ENCODE measurements around the gene NAPA. TPM values are rescaled to one million over a fixed set of nuclear protein-coding genes. Genes with fewer than 3 reads are reported as not detected.

NAPA gene
- total RNA-seq = 26.8 TPM

DNA sequence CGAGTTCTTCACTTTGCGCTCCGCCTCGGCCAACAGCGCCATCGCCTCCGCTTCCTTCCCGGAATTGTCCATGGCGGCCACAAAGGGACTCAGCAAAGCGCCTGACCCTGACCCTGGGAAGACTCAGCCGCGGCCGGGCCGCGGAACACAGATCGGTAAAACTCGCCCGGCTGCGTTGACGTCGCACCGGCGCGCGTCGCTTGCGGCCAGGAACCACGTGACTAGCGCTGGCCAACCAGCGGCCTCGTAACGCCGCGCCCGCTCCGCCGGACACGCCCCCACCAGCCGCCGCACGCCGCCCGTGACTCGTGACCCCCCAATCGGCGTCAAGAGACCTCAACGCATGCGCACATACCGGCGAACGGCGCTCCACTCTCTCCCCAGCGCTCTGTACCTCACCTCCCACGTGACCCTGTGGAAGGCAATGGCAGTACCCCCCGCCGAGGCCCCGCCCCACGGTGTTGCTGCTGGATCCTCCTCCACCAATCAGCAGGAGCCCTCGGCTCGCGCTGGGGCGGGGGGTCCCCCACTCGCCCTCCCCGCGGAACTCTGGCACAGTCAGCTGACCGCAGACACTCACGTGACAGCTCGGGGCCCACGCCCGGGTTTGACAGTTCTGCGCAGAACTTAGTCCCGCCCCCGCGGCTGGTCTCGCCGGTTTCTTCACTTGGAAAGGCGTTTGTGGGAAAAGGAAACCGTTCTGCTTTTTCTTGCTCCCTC is at the start of gene NAPA:
Gene NAPA, minus strand, starts transcription at position 195 of the 720 bp plus-strand sequence. Its CDS starts 123 bp downstream, at position 72.
- DNase-seq = peak; percentile 100

DNA sequence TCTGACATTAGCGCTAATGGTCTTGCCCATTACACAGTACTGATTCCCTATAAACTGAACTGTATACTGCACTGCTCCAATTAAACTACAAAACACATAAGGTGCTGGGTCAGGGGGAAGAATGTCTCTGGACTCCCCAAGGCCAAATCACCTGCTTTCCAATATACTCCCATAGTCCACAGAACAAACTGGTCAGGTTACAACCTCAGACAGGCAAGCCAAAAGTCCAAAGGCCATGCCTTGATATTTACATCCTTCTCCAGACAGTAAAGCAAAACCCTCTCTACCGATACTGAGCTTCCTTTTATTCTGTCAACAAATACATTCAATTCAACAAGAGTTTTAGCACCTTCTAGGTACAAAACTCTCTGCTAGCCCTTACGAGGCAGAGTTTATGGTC is 49.2 kb upstream of the NAPA start:
- DNase-seq = no peak

DNA sequence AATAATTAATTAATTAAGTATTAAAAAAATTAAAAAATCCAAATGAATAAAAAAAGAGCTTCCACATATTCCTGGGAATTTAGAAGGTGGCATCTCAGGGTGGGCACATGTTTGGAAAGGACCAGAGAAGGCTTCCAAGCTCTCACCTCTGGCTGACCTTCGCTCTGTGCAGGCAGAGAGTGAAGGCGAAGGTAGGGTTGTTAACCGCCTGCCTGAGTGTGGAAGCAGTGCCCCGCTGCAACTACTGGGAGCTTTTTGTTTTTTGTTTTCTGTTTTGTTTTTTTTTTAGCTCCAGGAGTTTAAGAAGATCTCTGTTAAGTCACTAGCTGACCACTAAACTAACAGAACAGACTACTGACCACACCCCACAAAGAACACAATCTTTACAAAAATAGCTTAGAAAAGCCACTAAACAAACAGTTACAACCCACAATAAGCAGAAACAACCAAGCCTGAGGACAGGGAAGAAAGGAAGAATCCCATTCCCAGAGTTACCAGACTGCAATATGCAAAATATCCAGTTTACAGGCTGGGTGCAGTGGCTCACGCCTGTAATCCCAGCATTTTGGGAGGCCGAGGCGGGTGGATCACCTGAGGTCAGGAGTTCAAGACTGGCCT is 46.7 kb upstream of the NAPA start:
- no peak for DNase-seq

DNA sequence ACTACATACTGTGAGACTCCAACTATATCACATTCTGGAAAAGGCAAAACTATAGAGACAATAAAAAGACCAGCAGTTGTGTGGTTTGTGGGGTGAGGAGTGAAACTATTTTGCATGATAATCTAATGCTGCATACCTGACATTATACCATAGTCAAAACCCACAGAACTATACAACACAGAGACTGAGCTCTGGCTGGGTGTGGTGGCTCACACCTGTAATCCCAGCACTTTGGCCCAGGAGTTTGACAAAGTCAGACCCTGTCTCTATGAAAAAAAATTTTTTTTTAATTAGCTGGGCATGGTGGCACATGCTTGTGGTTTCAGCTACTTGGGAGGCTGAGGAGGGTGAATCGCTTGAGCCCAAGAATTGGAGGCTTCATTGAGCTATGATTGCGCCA is 46.1 kb upstream of the NAPA start:
- DNase-seq = no peak

DNA sequence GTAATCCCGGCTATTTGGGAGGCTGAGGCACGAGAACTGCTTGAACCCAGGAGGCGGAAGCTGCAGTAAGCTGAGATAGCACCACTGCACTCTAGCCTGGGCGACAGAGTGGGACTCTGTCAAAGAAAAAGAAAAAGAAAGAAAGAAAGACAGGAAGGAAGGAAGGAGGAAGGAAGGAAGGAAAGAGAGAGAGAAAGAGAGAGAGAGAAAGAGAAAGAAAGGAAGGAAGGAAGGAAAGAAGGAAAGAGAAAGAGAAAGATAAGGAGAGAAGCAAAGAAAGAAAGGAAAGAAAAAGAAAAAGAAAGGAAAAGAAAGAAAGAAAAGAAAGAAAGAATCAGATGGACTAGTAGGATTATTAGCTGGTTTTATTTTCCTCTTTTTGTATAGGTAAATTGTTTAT is 35.3 kb upstream of the NAPA start:
- DNase-seq = no peak

DNA sequence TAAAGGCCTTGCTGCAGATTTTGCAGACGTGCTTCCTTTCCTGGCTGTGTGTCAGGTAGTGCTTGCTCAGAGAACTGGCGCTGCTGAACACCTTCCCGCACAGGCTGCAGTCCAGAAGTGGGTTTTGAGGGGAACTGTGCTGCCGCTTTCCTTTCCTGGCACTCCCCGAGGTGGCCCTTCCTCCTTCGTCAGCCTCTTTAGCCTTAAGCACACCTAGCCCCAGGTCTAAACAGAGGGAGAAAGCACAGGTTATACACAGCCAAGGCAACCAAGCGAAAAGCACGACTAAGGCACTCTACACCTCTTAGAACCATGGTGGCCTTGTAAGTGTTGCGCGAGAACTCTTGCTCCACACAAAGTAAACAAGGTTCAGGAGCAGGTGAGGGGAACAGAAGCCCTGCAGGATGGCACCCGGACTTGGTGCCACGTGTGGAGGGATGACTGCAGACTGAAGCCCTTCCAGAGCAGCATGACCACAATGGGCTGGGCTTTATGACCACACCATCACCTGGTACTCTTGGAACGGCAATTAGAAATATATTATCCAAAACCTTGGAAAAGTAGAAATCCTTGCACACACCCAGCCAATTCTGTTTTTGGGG is 34.5 kb upstream of the NAPA start:
- no peak for DNase-seq

DNA sequence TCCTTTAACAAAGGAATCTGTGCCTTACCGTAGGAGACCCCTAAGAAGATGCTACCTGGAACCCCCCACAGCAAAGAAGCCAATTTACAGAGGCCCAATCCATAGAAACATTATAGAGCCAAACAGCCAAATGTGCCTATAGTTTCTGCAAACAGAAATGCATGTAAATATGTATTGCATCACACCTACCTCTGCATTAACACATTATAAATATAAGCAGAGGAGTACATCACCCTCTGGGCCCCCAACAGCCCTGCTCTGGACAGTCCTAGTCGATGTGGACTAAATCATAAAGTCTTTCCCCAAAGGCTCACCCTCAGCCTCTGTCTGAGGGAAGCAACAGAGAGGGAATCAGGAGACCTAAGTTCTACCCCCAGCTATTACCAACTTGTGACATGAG is 32.3 kb upstream of the NAPA start:
- no peak for DNase-seq

DNA sequence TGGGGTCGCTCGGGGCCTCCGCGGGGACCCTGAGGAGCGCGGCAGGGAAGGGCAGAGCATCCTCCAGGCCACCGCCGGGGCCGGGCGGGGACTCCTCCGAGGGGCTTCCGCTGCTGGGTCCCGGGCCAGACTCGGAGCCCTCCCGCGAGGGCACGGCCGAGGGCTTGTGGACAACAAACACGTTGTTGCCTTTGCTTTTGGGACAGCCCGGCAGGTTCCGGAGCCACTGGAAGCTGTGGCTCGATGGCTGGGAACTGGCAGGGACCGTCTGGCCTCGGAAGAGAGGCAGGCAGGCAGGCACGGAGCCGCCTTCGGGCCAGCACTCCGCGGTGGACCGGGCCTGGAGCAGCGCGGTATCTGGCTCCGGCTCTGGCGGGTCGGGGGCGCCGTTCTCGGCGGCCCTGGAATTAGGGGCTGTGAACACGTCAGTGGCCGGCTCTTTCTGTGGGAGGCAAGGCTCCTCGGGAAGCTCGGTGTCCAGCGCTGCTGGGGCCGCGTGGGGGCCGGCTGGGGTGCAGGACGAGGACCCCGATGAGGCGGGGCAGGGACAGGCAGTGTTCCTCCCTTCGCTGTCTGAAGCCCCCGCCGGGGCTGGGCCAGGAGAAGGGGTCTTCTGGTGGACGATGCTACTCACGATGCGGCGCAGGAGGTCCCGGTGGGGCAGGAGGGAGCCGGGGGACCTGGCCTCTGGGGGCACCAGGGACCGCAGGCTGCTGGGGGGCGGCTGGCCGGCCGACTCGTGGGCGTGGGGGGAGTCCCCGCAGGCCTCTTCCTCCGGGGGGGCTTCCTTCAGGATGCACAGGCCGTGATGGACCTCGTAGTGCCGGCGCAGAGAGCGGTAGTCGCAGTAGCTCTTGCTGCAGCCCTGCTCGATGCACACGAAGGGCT is 30.4 kb upstream of the NAPA start:
- DNase-seq = no peak

DNA sequence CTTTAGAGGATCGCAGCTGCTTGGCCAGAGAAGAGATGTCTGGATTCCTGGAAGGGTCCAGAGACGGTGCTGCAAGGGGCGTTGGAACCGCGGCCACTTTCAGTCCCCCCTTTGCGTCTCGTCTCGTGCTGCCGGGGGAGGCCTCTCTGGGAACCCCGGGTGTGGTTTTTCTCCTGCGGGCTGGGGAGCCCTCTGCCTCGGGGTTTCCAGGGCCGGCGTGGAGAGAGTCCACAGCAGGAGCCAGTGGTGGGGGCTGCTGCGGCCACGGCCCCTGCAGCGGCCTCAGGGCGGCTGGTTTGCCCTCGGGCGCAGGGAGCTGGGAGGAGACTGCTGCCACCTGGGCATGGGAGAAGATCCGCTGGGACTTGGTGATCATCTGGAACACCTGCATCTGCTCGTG is 29.6 kb upstream of the NAPA start:
- DNase-seq = no peak

DNA sequence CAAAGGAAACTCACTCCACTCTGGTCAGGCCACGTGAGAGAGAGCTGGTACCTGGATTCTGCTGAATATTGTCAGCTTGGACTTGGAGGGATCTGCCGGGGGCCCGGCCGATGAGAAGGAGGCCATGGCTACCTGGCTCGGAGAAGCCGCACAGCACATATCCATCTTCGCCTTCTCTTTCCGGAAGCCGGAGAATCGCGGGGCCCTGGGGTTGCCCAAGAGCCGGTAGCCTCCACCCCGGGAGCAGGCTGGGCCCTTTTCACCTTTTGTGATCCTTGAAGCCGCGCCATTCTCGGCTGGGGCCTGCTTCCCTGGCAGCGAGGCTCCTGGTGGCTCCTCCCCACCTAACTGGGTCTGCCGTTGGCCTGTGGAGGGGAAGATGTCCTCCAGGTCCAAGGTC is 29.2 kb upstream of the NAPA start:
- DNase-seq = no peak

DNA sequence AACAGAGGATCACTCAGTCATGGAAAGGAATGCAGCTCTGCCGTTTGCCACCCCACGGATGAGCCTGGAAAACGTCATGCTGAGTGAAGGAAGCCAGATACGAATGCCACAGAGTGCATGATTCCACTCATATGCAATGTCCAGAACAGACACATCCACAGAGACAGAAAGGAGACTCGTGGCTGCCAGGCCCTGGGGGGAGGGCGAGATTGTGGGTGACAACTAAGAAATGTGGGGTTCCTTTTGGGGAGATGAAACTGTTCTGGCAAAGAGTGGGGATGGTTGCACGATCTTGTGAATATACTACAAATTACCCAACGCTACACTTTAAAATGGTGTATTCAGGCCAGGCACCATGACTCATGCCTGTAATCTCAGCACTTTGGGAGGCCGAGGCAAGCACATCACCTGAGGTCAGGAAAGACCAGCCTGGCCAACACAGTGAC is 27.2 kb upstream of the NAPA start:
- no peak for DNase-seq

DNA sequence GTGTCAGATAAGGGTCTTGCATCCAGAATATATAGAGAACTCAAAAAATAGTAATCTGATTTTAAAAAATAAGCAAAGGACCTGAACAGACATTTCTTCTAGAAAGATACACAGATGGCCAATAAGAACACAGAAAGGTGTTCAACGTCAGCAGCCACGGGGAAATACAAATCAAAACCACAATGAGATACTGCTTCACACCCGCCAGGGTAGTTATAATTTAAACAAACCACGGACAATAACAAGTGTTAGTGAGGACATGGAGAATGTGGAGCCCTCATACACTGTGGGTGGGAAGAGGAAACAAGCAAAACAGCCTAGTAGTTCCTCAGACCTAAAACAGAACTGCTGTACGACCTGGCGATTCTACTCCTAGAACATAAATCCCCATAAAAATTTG is 26.7 kb upstream of the NAPA start:
- no peak for DNase-seq

DNA sequence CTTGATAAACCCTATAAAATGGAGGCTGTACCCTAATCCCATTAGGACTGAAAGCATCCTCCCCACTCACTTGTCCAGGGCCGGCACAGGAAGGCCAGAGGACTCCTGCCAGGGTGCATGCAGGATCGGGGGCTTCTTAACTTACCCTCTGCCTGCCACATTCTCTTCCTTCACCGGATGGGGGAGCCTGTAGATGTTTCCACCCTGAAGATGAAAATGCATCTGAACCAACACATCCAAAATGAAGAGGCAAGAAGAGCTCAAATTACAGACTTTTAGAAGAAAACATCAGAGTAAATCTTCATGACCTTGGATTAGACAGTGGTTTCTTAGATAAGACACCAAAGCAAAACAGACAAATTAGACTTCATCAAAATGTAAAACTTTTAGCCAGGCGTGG is 25.9 kb upstream of the NAPA start:
- no peak for DNase-seq

DNA sequence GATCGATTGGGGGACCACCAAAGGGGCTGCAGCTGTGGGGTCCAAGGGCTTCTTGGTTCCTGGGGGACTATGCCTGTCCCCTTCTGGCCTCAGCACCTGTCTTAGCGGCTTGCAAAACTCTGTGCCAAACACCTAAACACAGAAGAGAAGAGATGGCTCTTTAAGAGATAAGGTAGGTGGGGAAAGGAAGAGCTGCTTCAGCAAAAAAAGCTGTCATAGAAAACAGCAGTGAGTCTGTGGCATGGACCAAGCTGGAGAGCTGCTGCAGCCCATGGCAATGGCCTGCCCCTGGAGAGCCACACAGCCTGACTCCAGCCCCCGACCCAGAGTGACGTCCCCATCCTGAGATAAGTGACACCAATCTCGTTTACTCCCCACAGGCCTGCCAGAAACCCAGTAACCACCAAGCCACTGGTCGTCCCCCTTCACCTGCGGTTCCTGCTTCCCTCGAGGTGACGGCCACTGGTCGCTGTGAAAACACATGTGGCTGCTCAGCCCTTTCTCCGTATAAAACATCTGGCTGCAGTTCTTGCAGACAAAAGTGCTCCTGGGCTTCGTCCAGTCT is 25.0 kb upstream of the NAPA start:
- no peak for DNase-seq

DNA sequence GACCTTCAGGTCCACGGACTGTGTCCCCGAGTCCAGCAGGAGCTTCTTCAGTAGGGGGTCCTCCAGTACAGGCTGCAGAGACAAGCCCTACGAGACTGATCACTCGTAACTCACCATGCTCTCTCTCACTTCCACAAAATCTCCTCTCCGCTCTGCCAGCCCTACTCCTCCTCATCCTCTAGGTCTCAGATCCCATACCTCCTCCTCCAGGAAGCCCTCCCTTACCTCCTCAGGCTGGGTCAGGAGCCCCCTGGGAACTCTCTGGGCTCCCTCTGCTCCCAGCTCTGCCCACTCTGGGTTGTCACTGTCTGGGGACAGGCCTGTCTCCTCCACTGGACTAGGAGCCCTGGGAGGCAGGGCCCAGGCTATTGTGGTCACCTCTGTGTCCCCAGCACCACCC is 23.9 kb upstream of the NAPA start:
- no peak for DNase-seq

DNA sequence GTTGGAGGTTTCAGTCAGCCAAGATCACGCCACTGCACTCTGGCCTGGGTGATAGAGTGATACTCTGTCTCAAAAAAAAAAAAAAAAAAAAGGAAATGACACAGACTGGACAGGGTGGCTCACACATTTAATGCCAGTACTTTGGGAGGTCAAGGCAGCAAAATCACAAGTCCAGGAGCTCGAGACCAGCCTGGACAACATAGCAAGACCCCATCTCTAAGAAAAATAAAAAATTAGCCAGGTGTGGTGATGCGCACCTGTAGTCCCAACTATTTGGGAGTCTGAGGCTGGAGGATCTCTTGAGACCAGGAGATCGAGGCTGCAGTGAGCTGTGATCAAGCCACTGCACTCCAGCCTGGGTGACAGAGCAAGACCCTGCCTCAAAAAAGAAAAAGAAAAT is 22.6 kb upstream of the NAPA start:
- no peak for DNase-seq

DNA sequence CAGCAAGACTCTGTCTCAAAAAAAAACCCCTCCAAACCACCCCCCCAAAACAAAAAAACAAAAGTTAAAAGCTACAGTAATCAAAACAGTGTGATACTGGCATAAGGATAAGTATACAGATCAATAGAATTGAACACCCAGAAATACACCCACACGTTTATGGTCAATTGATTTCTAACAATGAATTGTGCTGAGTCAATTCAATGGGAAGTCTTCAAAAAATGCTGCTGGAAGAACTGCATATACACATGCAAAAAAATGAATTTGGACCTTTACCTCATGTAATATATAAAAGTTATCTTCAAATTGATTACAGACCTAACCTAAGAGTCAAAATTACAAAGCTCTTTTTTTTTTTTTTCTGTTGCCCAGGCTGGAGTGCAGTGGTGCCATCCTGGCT is 19.8 kb upstream of the NAPA start:
- DNase-seq = no peak

DNA sequence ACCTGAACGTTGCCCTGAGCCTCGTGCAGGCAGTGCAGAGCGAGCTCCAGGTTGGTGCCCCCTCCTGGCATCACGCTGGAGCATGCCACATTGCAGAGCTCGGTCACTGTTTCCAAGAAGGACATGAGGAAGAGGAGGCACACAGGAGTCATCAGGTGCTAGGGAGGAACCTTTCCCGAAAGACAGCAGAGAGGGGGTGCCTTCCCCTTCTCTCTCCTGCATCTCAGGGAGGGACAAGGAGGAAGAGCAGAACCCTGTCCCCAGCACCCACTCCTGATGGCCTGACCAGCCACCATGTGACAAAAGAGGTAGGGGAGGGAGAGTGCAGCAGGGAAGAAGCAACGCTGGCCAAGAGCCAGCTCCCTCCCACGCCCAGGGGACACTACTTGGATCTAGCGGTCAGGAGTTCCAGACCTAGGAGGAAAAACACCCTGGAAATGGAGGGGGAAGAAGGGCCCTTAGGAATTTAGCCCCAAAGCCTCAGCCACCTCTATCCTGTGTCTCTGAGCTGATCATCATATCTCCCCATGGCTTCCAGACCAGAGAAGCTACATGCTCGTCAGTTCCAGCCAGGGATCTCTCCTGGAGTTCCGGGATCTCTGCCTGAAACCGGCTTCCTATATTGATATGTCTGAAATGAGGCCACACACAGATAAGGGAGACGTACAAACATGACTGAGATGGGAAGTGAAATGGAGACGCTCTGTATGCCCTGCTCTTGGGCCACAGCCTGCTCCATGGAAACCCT is 17.0 kb upstream of the NAPA start:
- no peak for DNase-seq

DNA sequence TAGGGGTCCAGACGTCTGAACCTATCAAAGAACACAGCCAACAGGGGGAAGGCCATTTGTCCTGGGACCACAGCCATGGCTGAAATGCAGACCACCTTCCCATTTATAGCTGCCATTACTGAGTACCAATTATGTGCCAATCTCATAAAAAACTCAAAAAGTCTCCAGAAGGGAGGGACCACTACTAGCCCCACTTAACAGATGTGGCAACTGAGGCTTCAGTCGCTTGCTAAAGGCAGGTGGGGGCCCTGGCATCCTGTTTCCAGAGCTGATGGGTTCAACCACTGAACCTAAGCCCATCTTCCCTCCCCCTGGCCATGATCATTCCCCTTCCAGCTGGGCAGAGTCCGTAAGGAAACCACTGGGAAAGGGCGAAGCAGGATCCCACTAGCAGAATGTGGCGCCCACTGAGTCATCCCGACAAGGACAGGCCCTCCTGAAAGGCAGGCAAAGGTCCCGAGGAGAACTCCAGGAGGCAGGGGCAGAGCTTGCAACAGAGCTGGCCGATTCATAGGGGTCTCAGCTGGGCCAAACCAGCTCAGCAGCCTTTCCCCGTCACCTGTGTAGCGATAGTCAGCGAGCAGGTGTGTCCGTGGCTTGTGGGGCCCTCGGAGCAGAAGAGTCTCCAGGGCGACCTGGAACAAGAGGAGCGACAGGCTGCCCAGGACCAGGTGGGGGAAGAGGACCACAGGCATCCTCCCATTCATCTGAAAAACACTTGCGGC is 14.3 kb upstream of the NAPA start:
- DNase-seq = no peak

DNA sequence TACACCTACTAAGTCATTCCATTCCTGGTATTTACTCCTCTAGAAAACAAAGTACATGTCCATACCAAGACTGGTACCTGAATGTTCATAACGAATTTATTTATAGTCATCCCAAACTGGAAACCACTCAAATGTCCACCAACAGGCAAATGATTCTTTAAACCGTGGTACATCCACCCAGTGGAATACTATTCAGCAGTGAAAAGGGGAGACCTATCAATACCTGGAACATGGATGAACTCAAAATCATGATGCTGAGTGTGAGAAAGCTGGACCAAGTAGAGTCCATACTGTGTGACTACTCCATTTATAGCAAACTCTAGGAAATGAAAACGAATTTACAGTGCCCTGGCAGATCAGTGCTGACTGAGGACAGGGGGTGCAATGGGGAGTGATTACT is 11.9 kb upstream of the NAPA start:
- no peak for DNase-seq

DNA sequence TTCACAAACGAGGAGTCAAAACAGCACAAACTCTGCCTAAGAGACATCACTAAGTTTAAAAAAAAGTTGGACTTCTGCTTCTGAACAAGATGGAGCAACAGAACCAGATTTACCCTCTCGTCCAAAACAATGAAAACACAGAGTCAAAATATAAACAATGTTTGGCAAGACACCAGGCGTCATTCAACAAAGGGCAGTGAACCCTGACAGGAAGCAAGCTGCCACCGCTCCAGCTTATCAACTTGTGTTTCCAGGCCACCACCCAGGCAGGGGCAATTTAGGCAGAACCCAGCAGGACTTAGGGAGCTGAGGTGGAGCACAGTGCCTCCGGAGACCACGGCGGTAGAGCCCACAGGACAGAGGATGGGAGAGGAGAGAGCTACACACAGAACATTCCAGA is 8.6 kb upstream of the NAPA start:
- DNase-seq = no peak

Measured in occipital lobe (tissue), 2 donors.